AG04449 (cell line): ENCODE results near the gene NPW.

Experiments used
- CTCF ChIA-PET: fragments of 350-600 bp; formaldehyde crosslinking; extraction: SDS; loops from one replicate; lab custom pipeline; 2021; ENCODE audit warnings: antibody characterized with exemption; lab: Yijun Ruan, JAX
- POLR2A ChIA-PET: fragments of 400-600, 350-600 bp; formaldehyde crosslinking; extraction: SDS; loops from one replicate; lab custom pipeline; 2020; ENCODE audit warnings: antibody characterized with exemption, inconsistent platforms; lab: Yijun Ruan, JAX
- DNase-seq: peaks from one replicate; pipeline ENCODE4 v3.0.0-alpha.2; 2010; ENCODE audit warnings: low read depth, low spot score
- H3K4me3 ChIP-seq: 2 replicates; pipeline ENCODE4 v1.5.1; 2011; ENCODE audit warnings: low read depth, mild to moderate bottlenecking, control low read depth, low read length
- CTCF ChIP-seq: IDR thresholded peaks from one replicate; pipeline ENCODE4 v1.5.1; 2011; ENCODE audit warnings: mild to moderate bottlenecking, moderate library complexity, low read length, control low read depth, inconsistent platforms; ENCODE audit not compliant: insufficient read depth; ENCODE audit errors: missing control alignments

Gene NPW

GRCh38 chr16:1989209-1990100 is 30.1 kb upstream of the NPW start, which contains the start of gene SYNGR3:
SYNGR3 (plus strand) TSS chr16:1989970; CDS start chr16:1990103, 133 bp downstream.
- no peak for TF ChIP-seq CTCF
- ChIA-PET CTCF (interaction anchor here (1.2 to 16.4 kb wide), 2 partner anchors 14 to 151 kb away, joined by 5 to 163 read pairs; no protein-coding TSS in a partner anchor), POLR2A (no interaction called here)
- no peak within 1 kb of the TSS; the same call in 1 of the 2 replicates for H3K4me3 ChIP-seq
- no peak for DNase-seq

- TF ChIP-seq CTCF: no peak
- no peak overlapping the region; the same call in 1 of the 2 replicates for H3K4me3 ChIP-seq
- CTCF ChIA-PET: interaction anchor here (16.4 kb wide), 1 partner anchor 13 kb away, joined by 163 read pairs; no protein-coding TSS in a partner anchor
- no peak for DNase-seq
- POLR2A ChIA-PET: interaction anchor here (2.3 kb wide), 1 partner anchor 25 kb away, joined by 8 read pairs; the partner anchor contains the start of gene RPS2
Observed at GRCh38 chr16:1990101-1990350, 29.6 kb upstream of the NPW start.

GRCh38 chr16:1990351-1991134 is 29.0 kb upstream of the NPW start:
- no peak for TF ChIP-seq CTCF
- ChIA-PET POLR2A (interaction anchor here (2.3 kb wide), 1 partner anchor 26 kb away, joined by 8 read pairs; the partner anchor contains the start of gene RPS2), CTCF (interaction anchor here (16.4 kb wide), 1 partner anchor 12 kb away, joined by 163 read pairs; no protein-coding TSS in a partner anchor)
- no peak overlapping the region for H3K4me3 ChIP-seq
- no peak for DNase-seq

GRCh38 chr16:1991135-1991551 is 28.4 kb upstream of the NPW start:
- ChIA-PET CTCF (interaction anchor here (0.5 to 16.4 kb wide), 2 partner anchors 12 to 148 kb away, joined by 3 to 163 read pairs; no protein-coding TSS in a partner anchor), POLR2A (interaction anchor here (0.8 to 2.3 kb wide), 2 partner anchors 26 to 164 kb away, joined by 3 to 8 read pairs; partner anchors contain the start of genes RPS2 and TRAF7)
- no peak for DNase-seq
- H3K4me3 ChIP-seq: no peak overlapping the region
- no peak for TF ChIP-seq CTCF

- TF ChIP-seq CTCF: no peak
- ChIA-PET POLR2A (interaction anchor here (0.8 to 2.3 kb wide), 2 partner anchors 27 to 164 kb away, joined by 3 to 8 read pairs; partner anchors contain the start of genes RPS2 and TRAF7), CTCF (interaction anchor here (0.5 to 16.4 kb wide), 2 partner anchors 11 to 148 kb away, joined by 3 to 163 read pairs; no protein-coding TSS in a partner anchor)
- H3K4me3 ChIP-seq: peak overlapping the region; percentile 50
- no peak for DNase-seq
Observed at GRCh38 chr16:1991588-1991947, 28.0 kb upstream of the NPW start.
